Astrocyte of the spinal cord (primary cell): ENCODE measurements around the gene FBLN2.

Source experiments
- DNase-seq: peaks from one replicate; pipeline ENCODE4 v3.0.0; 2011; ENCODE audit warnings: low read depth, low spot score
- H3K4me3 ChIP-seq: 2 replicates; pipeline ENCODE4 v1.5.1; 2011; ENCODE audit warnings: low read depth, mild to moderate bottlenecking, low read length, moderate library complexity
- in situ Hi-C: cut with HindIII; loops from 2 replicates; pipeline ENCODE4 v1.10.0; 2017; ENCODE audit warnings: low sequenced_read_pairs
- TF ChIP-seq, protein P1 (sequence below): IDR thresholded peaks from 2 replicates; pipeline ENCODE4 v1.5.1; 2012; ENCODE audit warnings: low read depth, mild to moderate bottlenecking, low read length, inconsistent platforms

Gene FBLN2

DNA sequence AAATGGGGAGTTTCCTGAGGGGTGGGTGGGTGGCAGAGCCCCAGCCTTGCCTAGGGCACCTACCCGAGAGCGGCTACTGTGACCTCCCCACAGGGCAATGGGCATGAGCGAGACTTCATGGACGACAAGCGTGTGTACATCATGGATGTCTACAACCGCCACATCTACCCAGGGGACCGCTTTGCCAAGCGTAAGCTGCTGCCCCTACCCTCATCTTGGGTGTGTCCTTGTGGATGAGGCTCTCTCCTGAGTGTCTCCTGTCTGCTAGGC lies 46.2 kb upstream of the FBLN2 start:
- in situ Hi-C loops, result no loop called here
- TF ChIP-seq, protein P1, sequence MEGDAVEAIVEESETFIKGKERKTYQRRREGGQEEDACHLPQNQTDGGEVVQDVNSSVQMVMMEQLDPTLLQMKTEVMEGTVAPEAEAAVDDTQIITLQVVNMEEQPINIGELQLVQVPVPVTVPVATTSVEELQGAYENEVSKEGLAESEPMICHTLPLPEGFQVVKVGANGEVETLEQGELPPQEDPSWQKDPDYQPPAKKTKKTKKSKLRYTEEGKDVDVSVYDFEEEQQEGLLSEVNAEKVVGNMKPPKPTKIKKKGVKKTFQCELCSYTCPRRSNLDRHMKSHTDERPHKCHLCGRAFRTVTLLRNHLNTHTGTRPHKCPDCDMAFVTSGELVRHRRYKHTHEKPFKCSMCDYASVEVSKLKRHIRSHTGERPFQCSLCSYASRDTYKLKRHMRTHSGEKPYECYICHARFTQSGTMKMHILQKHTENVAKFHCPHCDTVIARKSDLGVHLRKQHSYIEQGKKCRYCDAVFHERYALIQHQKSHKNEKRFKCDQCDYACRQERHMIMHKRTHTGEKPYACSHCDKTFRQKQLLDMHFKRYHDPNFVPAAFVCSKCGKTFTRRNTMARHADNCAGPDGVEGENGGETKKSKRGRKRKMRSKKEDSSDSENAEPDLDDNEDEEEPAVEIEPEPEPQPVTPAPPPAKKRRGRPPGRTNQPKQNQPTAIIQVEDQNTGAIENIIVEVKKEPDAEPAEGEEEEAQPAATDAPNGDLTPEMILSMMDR, result no peak
- no peak overlapping the region for H3K4me3 ChIP-seq
- DNase-seq, result no peak

DNA sequence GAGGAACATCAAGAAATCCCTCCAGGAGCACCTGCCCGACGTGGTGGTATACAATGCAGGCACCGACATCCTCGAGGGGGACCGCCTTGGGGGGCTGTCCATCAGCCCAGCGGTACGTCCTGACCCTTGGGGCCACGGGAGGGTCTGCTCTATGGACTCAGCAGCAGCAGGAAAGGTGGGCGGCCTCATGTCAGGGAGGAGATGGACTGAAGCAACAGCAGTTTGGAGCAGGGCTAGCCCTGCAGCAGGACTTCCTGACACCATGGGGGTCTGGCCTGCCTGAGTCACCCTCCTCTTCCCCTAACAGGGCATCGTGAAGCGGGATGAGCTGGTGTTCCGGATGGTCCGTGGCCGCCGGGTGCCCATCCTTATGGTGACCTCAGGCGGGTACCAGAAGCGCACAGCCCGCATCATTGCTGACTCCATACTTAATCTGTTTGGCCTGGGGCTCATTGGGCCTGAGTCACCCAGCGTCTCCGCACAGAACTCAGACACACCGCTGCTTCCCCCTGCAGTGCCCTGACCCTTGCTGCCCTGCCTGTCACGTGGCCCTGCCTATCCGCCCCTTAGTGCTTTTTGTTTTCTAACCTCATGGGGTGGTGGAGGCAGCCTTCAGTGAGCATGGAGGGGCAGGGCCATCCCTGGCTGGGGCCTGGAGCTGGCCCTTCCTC lies 44.6 kb upstream of the FBLN2 start:
- peak; percentile 76 for DNase-seq
- H3K4me3 ChIP-seq, result no peak overlapping the region
- TF ChIP-seq, protein P1, result no peak
- in situ Hi-C loops, result no loop called here

DNA sequence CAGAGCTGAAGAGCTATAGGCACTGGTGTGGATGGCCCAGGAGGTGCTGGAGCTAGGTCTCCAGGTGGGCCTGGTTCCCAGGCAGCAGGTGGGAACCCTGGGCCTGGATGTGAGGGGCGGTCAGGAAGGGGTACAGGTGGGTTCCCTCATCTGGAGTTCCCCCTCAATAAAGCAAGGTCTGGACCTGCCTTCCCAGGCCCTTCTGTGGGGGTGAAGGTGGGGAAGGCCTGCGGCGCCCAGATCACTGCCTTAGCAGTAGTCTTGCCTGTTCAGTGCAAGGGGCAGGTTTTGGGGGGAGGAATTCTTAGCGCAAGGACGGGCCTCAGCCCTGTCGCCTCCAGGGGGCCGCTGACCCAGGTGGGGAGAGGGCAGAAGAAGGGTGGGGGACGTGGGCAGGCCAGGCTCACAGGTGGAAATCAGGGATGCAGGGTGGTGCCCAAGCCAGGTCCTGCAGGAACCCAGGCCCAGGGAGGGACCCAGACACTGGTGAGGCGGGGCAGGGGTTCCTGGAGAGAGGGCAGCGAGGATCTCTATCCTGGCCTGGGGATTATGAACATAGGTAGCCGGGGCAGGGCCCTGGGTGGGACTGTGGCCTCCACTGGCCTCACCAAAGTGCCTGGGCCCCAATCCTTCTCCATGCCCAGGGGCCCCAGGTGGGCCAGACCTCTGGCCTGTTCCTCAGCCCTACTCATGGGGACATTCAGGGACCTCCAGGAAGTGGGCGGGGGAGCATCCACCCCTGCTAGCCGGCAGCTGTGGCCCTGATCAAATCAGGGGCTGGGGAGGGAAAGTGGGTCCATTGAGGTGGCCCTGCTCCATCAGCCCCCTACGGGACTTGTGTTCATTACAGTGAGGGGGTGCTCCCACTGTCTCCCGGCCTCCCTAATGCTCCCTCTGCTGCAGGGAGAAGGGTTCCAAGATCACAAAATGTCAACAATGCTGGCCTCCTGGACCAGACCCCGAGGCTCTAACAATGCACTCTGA lies 43.5 kb upstream of the FBLN2 start:
- TF ChIP-seq, protein P1, result no peak
- DNase-seq, result no peak
- in situ Hi-C loops, result no loop called here
- no peak overlapping the region for H3K4me3 ChIP-seq

DNA sequence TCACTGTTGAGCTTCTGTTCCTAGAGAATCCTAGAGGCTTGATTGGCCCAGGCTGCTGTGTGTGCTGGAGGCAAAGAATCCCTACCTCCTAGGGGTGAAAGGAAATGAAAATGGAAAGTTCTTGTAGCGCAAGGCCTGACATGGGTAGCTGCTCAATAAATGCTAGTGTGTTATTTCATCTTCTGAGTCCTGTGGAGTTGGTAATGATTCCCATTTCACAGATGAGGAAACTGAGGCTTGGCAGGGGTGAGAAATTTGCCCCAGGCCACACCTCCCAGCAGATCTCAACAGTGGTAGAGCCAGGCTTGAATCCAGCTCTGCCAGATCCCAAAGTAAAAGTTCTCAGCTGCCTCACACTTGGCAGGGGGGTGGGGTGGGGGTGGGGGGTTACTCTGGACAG lies 42.7 kb upstream of the FBLN2 start:
- no peak for DNase-seq
- in situ Hi-C loops, result no loop called here
- TF ChIP-seq, protein P1, result no peak
- H3K4me3 ChIP-seq, result no peak overlapping the region

DNA sequence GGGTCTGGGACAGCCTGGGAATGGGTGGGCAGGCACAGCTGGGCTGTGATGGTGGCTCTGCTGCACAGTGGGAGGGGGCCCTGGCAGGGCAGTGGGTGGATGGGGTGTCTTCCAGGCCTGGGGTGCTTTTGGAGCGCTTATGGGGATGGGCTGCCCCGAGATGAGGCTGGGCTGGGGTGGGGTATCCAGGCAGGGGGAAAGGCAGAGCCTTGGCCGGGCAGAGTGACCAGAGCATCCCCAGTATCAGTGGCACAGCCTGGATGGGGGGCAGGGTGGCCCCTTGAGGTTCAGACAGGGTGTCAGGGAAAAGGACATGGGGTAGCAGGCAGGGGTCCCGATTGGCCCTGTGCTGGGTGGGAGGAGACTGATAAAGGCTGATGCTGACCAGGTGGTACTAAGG lies 42.2 kb upstream of the FBLN2 start:
- no peak for DNase-seq
- in situ Hi-C loops, result no loop called here
- TF ChIP-seq, protein P1, result no peak
- no peak overlapping the region for H3K4me3 ChIP-seq

DNA sequence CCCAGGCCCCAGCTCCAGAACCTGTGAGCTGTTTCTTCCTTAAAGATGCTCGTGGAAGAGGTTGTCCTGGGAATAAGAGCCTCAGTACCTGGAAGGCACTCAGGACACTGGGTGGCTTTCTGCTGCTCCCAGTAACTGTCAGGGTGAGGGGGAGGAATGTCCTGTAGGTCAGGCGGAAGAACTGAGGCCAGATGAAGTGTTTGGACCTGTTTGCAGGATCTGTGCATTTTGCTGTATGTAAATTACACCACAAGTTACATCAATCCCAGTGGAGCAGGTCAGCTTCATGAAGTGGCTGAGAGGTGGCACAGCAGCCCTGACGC lies 41.7 kb upstream of the FBLN2 start:
- in situ Hi-C loops, result no loop called here
- TF ChIP-seq, protein P1, result no peak
- no peak overlapping the region for H3K4me3 ChIP-seq
- no peak for DNase-seq
